ENCODE data around the gene NMT1. TPM values are rescaled to one million over a fixed set of nuclear protein-coding genes. Genes with fewer than 3 reads are reported as not detected.
A peak's percentile ranks its signal among the peaks of the same experiment; 100 is the strongest.

The NMT1 gene
- total and polyA plus RNA-seq, 4 donors, result 27.0 to 83.7 (median 42.6) TPM

GRCh38 chr17:45050481-45051059 is 10.5 kb upstream of the NMT1 start:
- peak overlapping the region; percentile 80 to 81 for H3K9ac ChIP-seq (ENCODE audit: low read depth in 1 of 2, low read length in 2 of 2)
- H3K9me3 ChIP-seq (ENCODE audit: control insufficient read depth in 4 of 4, low read length in 3 of 4), result no peaks in the 10 kb centered on the region
- peaks cover 0 to 16% (median 7%) of the 10 kb centered on the region in 4 donors for H3K4me1 ChIP-seq (ENCODE audit: control insufficient read depth in 4 of 4, insufficient read depth in 4 of 4, low read length in 3 of 4)
- DNase-seq (ENCODE audit: low spot score), result peak; percentile 42
- no peaks in the 10 kb centered on the region for H3K36me3 ChIP-seq (ENCODE audit: control insufficient read depth in 4 of 4, insufficient read depth in 3 of 4, low read depth in 1 of 4, low read length in 3 of 4)
- 4% methylated on average over 14 of the region's 14 CpGs for WGBS
- H3K27me3 ChIP-seq (ENCODE audit: control insufficient read depth in 4 of 4, insufficient read depth in 4 of 4, low read length in 3 of 4), result no peaks in the 10 kb centered on the region
- TF ChIP-seq YY1 (IDR thresholded peaks at IDR 0.05) (peak; percentile 50), HNF4A (conservative IDR thresholded peaks at IDR 0.05) (peak; percentile 34 to 49), FOXA1 (IDR thresholded peaks at IDR 0.05) (no peak)
- H3K4me3 ChIP-seq (ENCODE audit: low read depth in 1 of 3, low read length in 3 of 3), result peak overlapping the region; percentile 65 to 79 (median 70)
- H3K27ac ChIP-seq (ENCODE audit: low read depth in 1 of 2, low read length in 2 of 2), result peak overlapping the region; percentile 83 to 85

DNA sequence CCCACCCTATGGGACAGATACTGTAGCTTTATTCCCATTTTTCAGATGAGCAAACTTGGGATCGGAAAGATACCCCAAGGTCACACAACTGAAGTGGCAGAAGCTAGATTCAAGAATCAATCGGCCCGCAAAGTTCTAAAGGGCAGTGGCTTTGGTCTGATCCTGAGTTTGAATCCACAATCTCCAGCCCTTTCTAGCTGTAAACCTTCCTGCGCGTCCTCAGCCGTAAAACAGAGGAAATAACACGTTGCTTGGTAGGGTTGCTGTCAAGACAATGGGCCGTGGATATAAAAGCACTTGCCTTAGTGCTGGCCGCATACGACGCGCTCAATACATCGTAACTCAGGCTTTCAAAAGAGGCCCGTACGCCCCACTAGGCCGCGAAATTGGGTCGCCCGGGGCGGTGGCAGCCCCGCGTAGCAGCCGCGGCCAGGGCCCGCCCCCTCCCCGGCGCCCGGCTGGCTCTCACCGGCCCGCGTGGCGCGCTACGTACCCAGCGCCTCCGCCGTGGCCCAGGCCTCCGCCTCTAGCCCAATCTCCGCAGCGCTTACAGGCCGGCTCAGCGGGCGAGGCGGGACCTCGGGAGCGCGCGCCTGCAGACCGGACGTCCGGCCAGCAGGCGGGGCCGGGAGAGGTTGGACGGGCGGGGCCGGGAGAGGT is 9.9 kb upstream of the NMT1 start, which contains the start of gene DCAKD:
TSS of gene DCAKD (minus strand) at position 573 of the 660 bp plus-strand sequence. CDS start 16,747 bp downstream, outside the sequence.
- under 1% methylated on average over 56 of the region's 56 CpGs for WGBS

More for the DNA sequence above, 9.9 kb upstream of the NMT1 start, which contains the start of gene DCAKD:
- Histone ChIP-seq H3K4me1 (ENCODE audit: control insufficient read depth in 4 of 4, insufficient read depth in 4 of 4, low read length in 3 of 4) (peaks cover 0 to 16% (median 7%) of the 10 kb centered on the region in 4 donors), H3K4me3 (ENCODE audit: low read depth in 1 of 3, low read length in 3 of 3) (peak within 1 kb of the TSS; percentile 65 to 79 (median 70)), H3K27me3 (ENCODE audit: control insufficient read depth in 4 of 4, insufficient read depth in 4 of 4, low read length in 3 of 4) (no peaks in the 10 kb centered on the region), H3K9ac (ENCODE audit: low read depth in 1 of 2, low read length in 2 of 2) (peak within 1 kb of the TSS; percentile 80 to 81), H3K36me3 (ENCODE audit: control insufficient read depth in 4 of 4, insufficient read depth in 3 of 4, low read depth in 1 of 4, low read length in 3 of 4) (no peaks in the 10 kb centered on the region), H3K9me3 (ENCODE audit: control insufficient read depth in 4 of 4, low read length in 3 of 4) (no peaks in the 10 kb centered on the region), H3K27ac (ENCODE audit: low read depth in 1 of 2, low read length in 2 of 2) (peak within 1 kb of the TSS; percentile 83 to 85)
- TF ChIP-seq RAD21 (IDR thresholded peaks at IDR 0.05) (no peak), SP1 (IDR thresholded peaks at IDR 0.05) (peak; percentile 18), TAF1 (conservative IDR thresholded peaks at IDR 0.05) (no peak), NR2F2 (IDR thresholded peaks at IDR 0.05) (no peak), ATF3 (IDR thresholded peaks at IDR 0.05) (no peak), HNF4A (conservative IDR thresholded peaks at IDR 0.05) (no peak), RXRA (IDR thresholded peaks at IDR 0.05) (no peak), CTCF (IDR thresholded peaks at IDR 0.05; ENCODE audit: low read depth, low read length, missing input control) (peak; percentile 28), HNF4G (IDR thresholded peaks at IDR 0.05) (no peak), GABPA (IDR thresholded peaks at IDR 0.05 in 1 of 2, conservative IDR thresholded peaks at IDR 0.05 in 1 of 2) (peak; percentile 54 to 86), FOXA1 (IDR thresholded peaks at IDR 0.05) (no peak), MAX (IDR thresholded peaks at IDR 0.05) (peak; percentile 28), EGR1 (IDR thresholded peaks at IDR 0.05; ENCODE audit: low read depth in 2 of 2) (no peak), YY1 (IDR thresholded peaks at IDR 0.05) (peak; percentile 17), JUND (IDR thresholded peaks at IDR 0.05) (no peak), FOXA2 (IDR thresholded peaks at IDR 0.05) (no peak), ZBTB33 (IDR thresholded peaks at IDR 0.05) (no peak)
- TF ChIP-seq, protein P1, sequence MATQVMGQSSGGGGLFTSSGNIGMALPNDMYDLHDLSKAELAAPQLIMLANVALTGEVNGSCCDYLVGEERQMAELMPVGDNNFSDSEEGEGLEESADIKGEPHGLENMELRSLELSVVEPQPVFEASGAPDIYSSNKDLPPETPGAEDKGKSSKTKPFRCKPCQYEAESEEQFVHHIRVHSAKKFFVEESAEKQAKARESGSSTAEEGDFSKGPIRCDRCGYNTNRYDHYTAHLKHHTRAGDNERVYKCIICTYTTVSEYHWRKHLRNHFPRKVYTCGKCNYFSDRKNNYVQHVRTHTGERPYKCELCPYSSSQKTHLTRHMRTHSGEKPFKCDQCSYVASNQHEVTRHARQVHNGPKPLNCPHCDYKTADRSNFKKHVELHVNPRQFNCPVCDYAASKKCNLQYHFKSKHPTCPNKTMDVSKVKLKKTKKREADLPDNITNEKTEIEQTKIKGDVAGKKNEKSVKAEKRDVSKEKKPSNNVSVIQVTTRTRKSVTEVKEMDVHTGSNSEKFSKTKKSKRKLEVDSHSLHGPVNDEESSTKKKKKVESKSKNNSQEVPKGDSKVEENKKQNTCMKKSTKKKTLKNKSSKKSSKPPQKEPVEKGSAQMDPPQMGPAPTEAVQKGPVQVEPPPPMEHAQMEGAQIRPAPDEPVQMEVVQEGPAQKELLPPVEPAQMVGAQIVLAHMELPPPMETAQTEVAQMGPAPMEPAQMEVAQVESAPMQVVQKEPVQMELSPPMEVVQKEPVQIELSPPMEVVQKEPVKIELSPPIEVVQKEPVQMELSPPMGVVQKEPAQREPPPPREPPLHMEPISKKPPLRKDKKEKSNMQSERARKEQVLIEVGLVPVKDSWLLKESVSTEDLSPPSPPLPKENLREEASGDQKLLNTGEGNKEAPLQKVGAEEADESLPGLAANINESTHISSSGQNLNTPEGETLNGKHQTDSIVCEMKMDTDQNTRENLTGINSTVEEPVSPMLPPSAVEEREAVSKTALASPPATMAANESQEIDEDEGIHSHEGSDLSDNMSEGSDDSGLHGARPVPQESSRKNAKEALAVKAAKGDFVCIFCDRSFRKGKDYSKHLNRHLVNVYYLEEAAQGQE (IDR thresholded peaks at IDR 0.05), result no peak
- DNase-seq (ENCODE audit: low spot score), result peak; percentile 87
